GM11168 (cell line): ENCODE measurements around the gene OR9Q1.

Source experiments
- in situ Hi-C: fragments of 300-500 bp; cut with MboI; formaldehyde crosslinking; loops from one replicate; pipeline ENCODE4 v1.12.0; 2022; ENCODE audit warnings: low sequenced_read_pairs; ENCODE audit not compliant: unreplicated experiment

The OR9Q1 gene

GRCh38 chr11:58028687-58029411 lies 5.2 kb downstream of the OR9Q1 start:
- in situ Hi-C loops: no loop called here

- in situ Hi-C loops: no loop called here
These were observed 7.0 kb downstream of the OR9Q1 start, which contains the start of gene OR6Q1 for GRCh38 chr11:58030653-58031052. OR6Q1 (plus strand) TSS chr11:58030953; CDS start chr11:58030953, 0 bp downstream.

- in situ Hi-C loops: no loop called here
These were observed 10.8 kb downstream of the OR9Q1 start for GRCh38 chr11:58034471-58034870.

DNA sequence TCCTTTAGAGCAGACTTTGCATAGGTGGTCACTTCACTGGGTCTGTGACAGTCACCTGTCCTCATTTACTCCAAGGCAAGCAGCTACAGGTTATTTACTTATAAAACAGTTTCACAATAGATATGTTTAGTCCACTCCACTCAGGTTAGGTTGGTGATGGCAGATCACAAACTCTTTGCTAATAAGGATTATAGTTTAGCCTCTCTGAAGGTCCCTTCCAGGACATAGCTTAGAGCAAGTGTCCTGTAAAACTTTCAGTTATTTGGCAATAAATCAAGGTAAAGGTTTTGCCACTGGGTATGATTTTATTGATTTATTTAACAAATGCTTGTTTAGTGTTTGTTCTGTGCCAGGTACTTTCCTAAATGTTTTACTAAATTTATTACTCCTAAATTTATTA lies 15.9 kb downstream of the OR9Q1 start:
- in situ Hi-C loops: no loop called here

GRCh38 chr11:58043379-58043778 lies 19.7 kb downstream of the OR9Q1 start:
- in situ Hi-C loops: no loop called here

- in situ Hi-C loops: no loop called here
These were observed 22.6 kb downstream of the OR9Q1 start for GRCh38 chr11:58046231-58046630.

DNA sequence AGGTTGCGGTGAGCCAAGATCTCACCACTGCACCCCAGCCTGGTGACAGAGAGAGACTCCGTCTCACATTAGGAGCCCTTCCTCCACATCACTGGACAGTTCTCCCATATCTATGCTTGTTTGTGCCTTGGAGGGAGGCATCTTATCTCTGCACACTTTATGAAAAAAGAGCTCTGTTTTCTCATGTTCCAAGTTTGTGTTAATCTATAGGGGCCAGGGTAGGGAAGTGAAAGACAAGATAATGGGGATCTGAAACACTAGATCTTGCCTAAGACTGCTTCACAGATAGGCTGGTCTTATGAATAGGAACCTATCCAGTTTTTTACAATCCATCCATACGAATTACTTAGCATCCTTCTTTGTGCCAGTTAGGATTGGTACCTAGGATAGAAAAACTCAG lies 24.1 kb downstream of the OR9Q1 start:
- in situ Hi-C loops: no loop called here

GRCh38 chr11:58055806-58056401 lies 32.2 kb downstream of the OR9Q1 start:
- in situ Hi-C loops: no loop called here

GRCh38 chr11:58057481-58057880 lies 33.8 kb downstream of the OR9Q1 start:
- in situ Hi-C loops: no loop called here

DNA sequence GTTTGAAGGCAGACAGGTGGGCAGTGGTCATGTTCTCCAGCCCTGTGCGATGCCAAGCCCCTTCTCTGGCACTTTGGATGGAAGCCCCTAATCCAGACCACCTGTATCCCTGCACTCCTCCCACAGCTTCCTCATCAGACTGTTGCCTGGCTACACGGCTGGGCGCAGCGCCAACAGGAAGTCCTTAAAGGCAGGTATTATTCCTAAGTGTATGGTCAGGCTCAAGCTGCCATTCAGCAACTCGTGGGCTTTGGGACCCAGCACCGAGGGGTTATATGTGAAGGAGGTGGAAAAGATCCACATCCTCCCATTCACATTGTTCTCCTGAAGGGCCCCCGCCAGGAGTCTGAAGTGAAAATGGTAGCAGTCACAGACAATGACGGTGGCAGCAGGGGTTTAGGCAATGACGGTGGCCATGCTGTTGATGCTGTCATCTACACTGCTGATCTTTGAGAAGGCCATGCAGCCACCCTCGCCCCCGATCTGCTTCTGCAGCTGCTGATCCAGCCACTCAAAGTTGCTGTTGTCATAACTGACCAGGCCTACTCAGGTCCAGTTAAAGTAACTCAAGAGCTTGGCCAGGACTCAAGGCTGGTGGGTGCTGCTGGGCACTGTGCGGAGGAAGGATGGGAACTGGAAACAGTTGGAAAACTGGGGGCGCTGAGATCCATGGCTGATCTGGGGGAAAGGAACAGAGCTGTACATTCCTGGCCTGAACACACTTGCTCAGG lies 34.8 kb downstream of the OR9Q1 start:
- in situ Hi-C loops: no loop called here

DNA sequence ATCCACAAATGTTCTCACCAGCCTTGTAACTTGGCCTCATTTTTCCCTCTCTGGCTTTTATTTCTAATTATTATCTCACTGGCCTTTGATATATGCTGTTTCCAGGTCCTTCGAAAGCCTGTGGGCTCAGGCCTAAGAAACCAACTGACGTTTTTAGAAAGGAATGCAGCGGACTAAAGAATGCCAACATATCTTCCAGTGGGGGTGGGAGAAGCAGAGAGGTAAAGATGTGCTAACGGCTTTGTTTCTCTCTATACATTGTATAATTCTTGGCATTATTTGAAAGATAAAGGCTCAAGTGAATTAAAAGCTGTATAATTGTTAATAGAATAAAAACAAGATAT lies 35.3 kb downstream of the OR9Q1 start:
- in situ Hi-C loops: no loop called here

- in situ Hi-C loops: no loop called here
These were observed 36.9 kb downstream of the OR9Q1 start for GRCh38 chr11:58060535-58060934.

- in situ Hi-C loops: no loop called here
These were observed 37.4 kb downstream of the OR9Q1 start for GRCh38 chr11:58060939-58061672.

- in situ Hi-C loops: no loop called here
These were observed 38.1 kb downstream of the OR9Q1 start for GRCh38 chr11:58061813-58062212.

DNA sequence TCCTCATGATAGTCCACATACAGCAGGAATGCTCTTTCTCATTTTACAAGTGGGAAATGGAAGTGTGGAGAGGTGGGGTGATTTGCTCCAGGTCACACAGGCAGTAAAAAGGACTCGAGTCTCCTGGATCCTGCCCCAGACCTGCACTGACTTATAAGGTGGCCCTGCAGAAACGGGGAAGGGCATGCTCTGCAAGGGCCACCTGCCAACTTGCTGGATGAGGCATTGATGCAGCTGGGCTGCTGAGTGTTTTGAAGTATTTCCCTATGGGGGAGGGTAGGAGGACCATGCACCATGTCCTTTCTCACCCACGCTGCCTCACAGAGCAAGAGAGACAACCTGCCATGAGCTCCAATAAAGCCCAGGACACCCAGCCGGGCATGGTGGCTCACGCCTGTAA lies 44.0 kb downstream of the OR9Q1 start:
- in situ Hi-C loops: no loop called here

- in situ Hi-C loops: no loop called here
These were observed 45.0 kb downstream of the OR9Q1 start for GRCh38 chr11:58068655-58069054.

- in situ Hi-C loops: no loop called here
These were observed 46.9 kb downstream of the OR9Q1 start for GRCh38 chr11:58070585-58070984.

- in situ Hi-C loops: no loop called here
These were observed 52.1 kb downstream of the OR9Q1 start for GRCh38 chr11:58075781-58076180.

GRCh38 chr11:58086528-58086927 lies 62.8 kb downstream of the OR9Q1 start:
- in situ Hi-C loops: no loop called here

DNA sequence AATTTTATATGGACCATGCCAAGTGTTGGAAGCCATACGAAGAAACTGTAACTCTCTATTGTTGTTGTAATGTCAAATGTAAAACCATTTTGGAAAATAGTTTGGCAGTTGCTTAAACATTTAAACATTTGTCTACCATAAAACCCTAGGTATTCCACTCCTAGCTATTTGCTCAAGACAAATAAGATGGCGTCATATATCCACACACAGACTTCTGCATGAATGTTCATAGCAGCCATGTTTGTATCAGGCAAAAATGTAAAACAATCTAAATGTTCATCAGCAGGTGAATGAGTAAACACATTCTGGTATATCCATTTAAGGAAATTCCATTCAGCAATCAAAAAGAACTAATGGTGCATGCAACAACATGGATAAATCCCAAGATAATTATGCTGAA lies 73.8 kb downstream of the OR9Q1 start:
- in situ Hi-C loops: no loop called here

DNA sequence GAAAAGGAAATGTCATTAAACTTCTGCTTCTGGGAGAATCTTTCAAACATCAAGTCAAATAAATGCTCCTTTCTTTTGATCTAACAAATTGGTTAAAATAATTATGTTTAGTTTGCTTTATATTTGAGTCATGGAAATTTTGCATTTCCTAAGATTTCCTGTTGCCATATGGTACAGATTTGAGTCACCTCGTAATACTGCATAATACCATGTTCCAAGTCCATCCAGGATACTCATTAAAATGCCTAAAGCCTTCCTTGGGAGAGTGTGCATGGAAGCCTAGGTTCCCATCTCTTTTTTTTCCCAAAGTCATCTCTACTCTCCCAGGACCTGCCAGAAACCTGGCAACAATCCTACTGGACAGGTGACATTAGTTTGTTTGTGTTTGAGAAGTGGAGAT lies 97.4 kb downstream of the OR9Q1 start:
- in situ Hi-C loops: no loop called here
